Measurements from ENCODE around the gene ANKRD13B.

Gene ANKRD13B

DNA sequence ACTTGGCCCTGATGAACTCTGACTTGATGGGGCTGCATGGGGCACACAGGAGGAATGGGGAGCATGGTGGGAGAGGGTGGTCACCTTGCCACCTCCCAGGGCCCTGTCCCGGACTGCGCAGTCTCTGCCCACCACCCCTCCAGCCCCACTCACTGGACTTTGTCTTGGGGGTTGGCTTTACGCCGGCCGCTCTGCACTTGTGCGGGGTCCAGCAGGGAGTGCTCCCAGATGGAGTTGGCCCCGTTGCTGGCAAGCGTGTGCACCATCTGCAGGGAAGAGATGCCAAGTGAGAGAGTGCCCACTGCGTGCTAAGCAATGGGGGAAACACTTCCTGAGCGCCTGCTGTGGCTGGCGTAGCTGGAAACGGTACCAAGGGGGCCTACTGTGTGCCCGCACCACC, 10.2 kb upstream of the ANKRD13B start:
- no peak overlapping the region for H3K4me3 ChIP-seq (ENCODE audit: low read length)

DNA sequence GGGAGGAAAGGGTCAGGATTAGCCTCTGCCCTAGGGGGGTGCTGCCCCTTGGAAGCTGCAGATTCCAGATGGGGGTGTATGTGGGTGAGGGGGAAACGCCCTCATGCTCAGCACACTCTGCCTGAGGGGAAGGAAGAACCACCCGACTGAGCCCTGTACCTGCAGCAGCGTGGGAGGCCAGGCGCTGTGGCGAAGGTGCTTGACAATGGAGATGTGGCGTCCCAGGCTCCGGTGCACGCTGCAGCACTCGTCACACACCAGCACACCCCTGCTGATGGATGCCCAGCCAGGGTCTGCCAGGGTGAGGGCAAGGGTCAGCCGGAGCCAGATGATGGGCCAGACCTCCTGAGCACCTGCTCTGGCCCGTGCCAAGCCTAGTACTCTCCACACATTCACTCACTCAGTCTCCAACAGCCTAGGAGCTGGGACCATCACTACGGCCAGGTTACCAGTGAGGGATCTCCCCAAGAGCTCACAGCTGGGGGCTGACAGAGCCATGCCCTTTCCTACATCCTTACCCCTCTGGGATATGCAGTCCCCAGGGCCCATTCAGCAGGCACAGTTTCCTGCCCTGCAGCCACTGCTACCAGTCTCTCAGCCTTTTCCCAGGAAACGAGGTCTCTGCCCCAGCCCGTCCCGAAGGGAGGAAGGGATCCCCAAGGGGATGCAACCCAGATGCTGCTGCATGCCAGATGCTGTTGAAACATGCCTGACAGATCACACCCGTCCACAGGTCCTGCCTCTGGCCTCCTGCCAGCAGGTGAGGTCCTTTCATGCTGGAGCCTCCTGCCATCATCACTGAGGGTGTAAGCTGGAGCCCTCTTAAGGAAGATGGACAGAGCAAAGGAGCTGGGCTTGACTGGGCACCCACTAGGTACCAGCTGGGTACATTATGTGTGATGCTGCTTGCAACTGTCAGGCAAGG, 9.3 kb upstream of the ANKRD13B start:
- no peak for TF ChIP-seq ZNF274 (IDR thresholded peaks at IDR 0.05; ENCODE audit: low read depth, low read length)
- no peak overlapping the region for H3K4me3 ChIP-seq (ENCODE audit: low read length)

More for the DNA sequence above, 10.2 kb upstream of the ANKRD13B start:
- no peak for TF ChIP-seq ZNF274 (IDR thresholded peaks at IDR 0.05; ENCODE audit: low read depth, low read length)

DNA sequence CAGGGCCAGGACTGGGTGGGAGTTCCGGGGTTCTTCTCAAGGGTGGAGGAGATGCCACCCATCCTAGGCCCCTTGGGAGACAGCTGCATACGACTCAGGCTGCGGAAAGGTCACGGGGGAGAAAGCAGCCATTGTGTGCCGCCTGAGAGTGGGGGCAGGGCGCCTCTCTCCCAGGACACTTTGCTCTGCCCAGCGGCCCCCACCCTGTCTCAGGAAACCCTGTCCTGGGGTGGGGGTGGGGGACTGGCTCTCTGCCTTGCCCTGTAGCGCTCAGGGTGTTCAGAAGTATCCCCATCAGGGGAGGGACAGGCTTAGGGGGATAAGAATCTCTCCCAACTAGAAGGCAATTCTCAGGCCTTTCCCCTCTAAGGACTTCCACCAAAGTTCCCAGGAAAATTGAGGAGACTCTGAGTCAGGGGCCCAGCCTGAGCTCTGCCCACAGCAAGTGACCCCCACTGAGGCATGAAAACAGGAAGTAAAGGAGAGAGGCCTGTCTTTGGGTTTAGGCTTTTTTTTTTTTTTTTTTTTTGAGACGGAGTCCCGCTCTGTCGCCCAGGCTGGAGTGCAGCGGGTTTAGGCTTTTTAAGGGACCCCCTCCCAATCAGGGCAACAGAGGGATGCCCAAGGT, 8.4 kb upstream of the ANKRD13B start:
- H3K4me3 ChIP-seq (ENCODE audit: low read length), result no peak overlapping the region
- TF ChIP-seq ZNF274 (IDR thresholded peaks at IDR 0.05; ENCODE audit: low read depth, low read length), result no peak

DNA sequence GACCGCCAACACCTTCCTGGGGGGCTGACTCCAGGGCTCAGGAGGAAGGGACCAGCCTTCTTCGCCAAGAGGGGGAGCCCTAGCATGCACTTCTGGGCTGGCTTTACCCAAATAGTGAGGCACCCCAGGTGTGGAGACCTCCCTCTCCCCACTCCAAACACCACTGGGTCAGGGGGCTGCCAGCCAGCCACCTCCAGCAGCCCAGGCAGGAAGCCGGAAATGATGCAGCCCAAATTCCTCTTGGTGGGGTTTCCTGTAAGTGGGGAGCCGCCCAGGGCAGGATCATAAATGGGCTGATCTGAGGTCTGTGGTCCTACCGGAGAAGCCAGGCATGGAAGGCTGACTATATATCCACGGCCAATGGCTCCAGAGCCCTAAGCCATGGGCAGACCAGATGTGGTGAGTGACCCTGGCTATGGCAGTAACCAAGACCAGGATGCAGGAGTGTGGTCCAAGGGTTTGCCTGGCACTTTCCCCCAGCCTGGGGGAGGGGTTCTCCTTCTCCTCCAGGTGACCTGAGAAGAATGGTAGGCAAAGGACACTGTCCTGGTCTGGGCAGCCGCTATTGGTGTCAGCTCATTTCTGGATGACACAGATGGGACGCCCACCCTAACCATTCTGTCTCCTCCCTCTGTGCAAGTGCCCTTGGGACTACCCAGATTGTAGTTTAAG, 7.7 kb upstream of the ANKRD13B start:
- TF ChIP-seq ZNF274 (IDR thresholded peaks at IDR 0.05; ENCODE audit: low read depth, low read length), result no peak
- no peak overlapping the region for H3K4me3 ChIP-seq (ENCODE audit: low read length)

DNA sequence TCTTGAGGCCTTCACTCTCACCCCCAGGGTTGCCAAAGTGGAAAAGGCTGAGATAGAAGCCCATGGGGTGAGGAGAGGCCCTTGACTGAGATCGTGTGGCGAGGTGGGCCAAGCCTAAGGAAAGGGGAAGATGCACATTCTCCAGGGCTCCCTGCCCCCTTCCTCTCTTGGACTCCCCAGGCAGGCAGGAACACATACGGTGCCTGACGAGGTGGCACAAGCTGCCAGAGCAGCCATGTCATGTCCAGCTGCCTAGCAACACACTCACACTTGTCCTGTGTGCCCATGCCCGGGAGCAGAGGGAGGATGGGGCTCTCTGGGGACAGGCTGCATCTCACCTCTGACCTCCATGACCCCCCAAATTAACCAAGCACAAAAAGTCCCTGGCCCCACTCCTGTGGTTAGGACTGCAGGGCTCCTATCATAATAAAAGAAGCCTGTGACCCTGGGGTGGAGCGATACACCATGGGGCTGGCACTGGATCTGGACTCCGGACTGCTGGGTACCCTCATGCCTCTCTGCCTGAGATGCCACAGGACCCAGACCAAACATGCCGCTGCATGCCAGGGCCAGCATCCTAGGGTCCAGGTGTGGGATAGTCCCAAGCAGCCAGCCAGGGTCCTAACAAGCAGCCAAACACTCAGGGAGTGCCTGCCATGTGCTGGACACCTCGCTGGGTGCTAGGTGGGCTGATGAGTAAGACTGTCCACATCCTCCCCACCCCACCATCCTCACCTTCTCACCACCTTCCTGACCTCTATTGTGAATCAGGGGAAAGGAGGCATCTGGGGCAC, 6.1 kb upstream of the ANKRD13B start:
- H3K4me3 ChIP-seq (ENCODE audit: low read length), result no peak overlapping the region
- no peak for TF ChIP-seq ZNF274 (IDR thresholded peaks at IDR 0.05; ENCODE audit: low read depth, low read length)

DNA sequence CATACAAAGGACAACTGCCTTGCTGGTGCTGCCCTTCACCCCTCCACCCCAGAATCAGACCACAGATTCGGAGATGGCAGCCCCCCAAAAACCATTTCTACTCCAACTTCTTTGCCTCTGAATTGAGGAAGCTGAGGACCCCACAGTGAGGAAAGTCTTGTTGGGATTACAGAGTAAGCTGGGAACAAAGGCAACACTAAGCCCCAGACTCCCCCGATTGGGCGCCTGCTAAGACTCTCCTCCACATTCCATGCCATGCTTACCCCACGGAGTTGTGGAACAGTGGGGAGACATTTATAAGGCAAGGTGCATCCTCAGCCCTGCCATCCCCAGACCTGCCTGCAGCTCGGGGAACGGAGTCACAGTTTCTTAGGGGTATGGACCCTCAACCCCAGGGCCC, 5.3 kb upstream of the ANKRD13B start:
- no peak for TF ChIP-seq ZNF274 (IDR thresholded peaks at IDR 0.05; ENCODE audit: low read depth, low read length)
- H3K4me3 ChIP-seq (ENCODE audit: low read length), result no peak overlapping the region

DNA sequence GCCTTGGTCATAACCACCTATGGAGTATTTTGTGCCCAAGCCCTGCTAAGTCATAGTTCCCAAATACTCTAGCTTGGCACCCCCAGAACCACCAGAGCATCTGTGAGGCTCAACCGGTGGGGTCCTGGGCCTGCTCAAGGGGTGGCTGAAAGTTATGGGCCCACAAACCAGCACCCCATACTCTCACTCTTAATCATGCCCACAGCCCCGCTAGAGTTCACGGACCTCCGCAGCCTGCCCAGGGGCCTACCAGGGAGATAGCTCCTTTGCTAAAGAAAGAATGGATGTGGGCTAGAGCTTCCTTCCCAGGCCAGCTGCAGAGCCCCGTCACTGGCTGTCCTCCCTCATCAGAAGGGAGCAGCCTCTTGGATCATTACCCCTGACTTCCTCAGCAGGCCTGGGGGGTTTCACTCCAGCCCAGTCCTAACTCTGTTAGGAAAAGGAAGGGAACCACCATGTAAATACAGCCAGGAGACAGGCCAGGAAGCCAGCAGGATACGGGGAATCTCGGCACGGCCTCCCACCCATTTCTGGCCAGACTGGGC, 4.8 kb upstream of the ANKRD13B start:
- no peak for TF ChIP-seq ZNF274 (IDR thresholded peaks at IDR 0.05; ENCODE audit: low read depth, low read length)
- peak overlapping the region; percentile 61 for H3K4me3 ChIP-seq (ENCODE audit: low read length)

DNA sequence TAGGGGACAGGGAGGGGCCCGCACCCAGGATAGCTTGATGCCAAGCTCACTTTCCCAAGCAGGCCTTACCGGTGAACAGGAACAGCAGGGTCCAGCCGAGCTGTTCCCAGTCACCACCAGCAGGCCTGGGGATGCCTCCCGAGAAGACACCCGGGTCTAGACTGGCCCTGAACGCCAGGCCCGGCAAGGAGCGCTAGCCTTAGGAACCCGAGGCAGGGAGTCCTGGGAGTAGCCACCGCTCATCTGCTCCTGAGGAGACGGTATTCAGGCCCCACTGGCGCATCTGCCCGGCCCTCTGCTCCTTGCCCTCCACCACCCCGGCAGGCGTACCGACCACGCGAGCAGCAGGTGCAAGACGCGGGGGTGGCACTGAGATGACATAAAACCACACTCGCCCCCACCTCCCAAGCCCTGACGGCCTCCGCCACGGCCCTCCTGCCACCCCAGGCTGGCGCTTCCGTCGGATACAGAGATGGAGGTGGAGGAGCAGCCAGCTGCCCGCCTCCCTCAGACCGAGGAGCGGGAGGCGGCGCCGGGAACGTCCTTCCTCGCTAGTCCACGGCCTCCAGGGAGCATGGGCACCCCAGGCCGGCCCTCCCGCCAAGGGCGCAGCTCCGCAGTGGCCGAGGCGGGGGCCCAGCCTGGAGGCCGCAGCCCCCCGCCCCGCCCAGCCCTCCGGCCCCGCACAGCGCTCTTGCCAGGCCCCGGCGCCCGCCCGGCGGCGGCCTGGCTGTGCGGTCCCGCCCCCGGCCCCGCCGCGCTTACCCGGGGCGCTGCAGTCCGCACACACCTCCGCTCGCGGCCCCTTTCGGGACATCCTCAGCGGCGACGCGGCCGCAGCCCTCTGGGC, 4.1 kb upstream of the ANKRD13B start:
- H3K4me3 ChIP-seq (ENCODE audit: low read length), result peak overlapping the region; percentile 61
- no peak for TF ChIP-seq ZNF274 (IDR thresholded peaks at IDR 0.05; ENCODE audit: low read depth, low read length)

DNA sequence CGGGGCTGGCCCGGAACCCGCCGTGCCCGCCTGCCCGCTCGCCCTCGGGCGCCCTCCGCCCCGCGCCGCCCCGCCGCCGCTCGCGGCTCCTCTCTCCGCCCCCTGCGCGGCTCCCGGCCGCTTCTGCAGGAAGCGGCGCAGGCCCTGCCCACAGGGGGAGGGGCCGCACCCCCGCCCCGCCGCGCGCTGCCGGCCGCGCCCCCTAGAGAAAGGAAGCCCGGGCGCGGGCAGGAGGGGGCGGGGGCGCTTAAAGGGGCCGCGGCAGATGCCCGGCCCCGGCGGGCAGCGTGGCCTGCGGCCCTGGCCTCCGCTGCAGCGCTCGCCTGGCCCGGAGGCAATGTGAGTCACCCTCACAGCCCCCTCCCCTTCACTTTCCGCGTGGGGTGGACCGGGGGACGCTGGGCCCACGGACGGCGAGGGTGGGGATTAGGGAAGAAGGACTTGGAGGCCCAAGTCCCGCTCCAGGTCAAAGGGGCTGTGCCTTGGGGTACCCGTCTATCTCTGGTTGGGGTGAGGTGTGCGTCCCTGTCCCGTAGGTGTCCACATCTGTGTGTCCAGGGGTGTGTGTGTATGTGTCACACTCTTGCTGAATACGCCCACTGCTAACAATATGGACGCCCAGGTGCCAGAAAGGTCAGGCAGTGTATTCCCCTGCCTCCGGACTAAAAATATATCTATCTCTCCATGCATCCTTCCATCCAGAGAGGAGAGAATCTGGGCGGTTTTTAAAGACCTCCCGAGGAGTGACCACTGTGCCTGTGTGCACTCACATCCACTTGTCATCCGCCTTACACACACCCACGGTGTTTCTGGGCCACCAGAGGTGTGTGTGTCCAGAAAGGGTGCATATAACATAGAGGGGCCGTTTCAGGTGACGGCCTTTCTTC, 3.2 kb upstream of the ANKRD13B start, which contains the start of gene GIT1:
Gene GIT1, minus strand, starts transcription at position 125 of the 887 bp plus-strand sequence. CDS start 270 bp downstream, outside the sequence.
- TF ChIP-seq ZNF274 (IDR thresholded peaks at IDR 0.05; ENCODE audit: low read depth, low read length), result no peak
- peak within 1 kb of the TSS; percentile 61 for H3K4me3 ChIP-seq (ENCODE audit: low read length)

DNA sequence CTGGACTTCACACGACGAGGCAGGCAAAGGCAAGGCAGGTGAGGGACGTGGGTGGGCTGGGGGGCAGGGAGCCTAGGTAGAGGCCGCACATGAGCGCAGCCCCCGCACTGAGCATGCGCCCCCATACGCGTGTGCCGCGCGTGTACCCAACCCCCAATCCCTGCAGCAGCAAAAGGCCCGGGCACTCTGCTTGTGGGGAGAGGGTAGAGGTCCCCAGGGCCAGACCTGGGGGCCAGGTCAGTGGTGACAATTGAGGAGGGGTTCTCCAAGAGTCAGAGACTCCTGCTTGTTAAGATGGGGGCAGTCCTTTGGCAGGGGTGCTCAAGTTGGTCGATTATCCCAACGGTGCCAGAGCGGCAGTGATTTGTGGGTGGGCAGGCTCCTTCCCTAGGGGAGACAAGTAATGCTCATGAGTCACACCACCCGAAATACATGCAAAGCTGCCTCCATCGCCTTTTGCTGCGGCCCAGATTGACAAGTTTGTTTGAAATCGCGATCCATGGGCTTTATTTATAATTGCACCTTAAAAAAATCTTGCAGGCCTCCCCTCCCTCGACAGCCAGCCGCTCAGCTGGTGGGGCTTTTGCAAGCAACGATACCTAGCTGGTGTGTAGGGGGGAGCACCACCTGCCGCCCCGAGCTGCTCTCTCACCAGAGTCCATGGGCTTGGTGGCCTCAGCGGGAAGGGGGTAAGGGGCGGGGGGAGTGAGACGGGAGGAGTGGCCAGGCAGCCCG, 2.4 kb upstream of the ANKRD13B start:
- no peak overlapping the region; the same call in 1 of the 2 replicates for H3K4me3 ChIP-seq (ENCODE audit: low read length)
- no peak for TF ChIP-seq ZNF274 (IDR thresholded peaks at IDR 0.05; ENCODE audit: low read depth, low read length)

DNA sequence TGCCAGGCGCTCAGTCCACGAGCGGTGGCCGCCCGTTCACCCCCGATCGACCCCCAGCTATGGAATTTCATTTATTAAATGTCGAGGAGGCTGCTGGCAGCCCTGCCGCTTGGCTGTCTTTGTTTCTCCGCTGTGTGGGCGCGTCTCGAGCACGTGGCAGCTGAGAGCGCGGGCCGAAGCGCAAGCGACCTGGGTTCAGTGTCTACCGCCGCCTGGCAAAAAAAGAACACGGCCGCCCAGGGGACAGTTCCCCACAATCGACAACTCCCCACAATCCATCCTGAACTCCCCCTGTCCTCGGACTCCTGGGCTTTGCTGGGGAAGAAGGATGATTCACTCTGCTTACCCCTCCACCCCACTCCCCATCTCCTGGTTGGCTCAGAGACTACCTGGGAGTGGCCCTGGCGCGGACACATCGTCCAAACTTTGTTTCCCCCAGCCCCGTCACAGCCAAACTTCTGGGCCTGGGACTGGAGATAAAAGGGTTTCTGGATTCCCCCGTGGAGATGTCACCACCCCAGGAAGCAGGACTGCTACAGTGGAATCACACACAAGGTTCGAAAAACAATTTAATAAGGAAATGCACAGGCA, 1.7 kb upstream of the ANKRD13B start:
- TF ChIP-seq ZNF274 (IDR thresholded peaks at IDR 0.05; ENCODE audit: low read depth, low read length), result no peak
- no peak overlapping the region for H3K4me3 ChIP-seq (ENCODE audit: low read length)
